Measurements from ENCODE around the gene RNPC3. TPM values are rescaled to one million over a fixed set of nuclear protein-coding genes. Genes with fewer than 3 reads are reported as not detected.
"Not testable (repeated sequence)": the region's sequence is repeated elsewhere in the genome, so short reads cannot be mapped to it uniquely, and the experiment has no call there.

The RNPC3 gene
- total RNA-seq, 1 experiment from 2014 or later: 18.7 TPM

DNA sequence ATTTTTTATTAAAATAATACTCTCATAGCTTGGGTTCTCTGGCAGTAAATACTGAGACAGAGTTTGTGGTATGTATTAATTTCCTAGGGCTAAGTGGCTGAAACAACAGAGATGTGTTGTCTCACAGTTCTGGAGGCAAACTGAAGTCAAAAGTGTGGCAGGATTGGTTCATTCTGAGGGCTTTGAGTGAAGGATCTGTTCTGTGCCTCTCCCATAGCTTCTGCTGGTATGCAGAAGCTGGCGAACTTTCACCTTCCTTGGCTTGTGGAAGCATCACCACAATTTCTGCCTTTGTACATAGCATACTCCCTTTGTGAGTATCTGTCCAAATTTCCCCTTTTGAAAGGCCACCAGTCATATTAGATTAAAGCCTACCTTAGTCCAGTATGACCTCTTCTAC is 21.0 kb downstream of the RNPC3 start:
- intact Hi-C loops (cut with micrococcal nuclease): no loop called here
- Mint-ChIP-seq H3K9me3 (ENCODE audit: unreplicated experiment) (no peaks in the 10 kb centered on the region), H3K36me3 (ENCODE audit: insufficient read depth, unreplicated experiment) (peaks cover 74% of the 10 kb centered on the region), H3K27ac (ENCODE audit: low read depth, unreplicated experiment) (no peak overlapping the region), H3K27me3 (ENCODE audit: insufficient read depth, unreplicated experiment) (no peaks in the 10 kb centered on the region), H3K4me1 (ENCODE audit: insufficient read depth, unreplicated experiment) (peaks cover 6% of the 10 kb centered on the region), H3K4me3 (ENCODE audit: unreplicated experiment) (no peak overlapping the region)
- ChIA-PET CTCF (interaction anchor here (0.6 kb wide), 1 partner anchor 440 kb away, joined by 3 read pairs; no protein-coding TSS in a partner anchor), POLR2A (no interaction called here)
- BruUV-seq (replicated peaks): no TSS peak
- TF ChIP-seq, protein P1, sequence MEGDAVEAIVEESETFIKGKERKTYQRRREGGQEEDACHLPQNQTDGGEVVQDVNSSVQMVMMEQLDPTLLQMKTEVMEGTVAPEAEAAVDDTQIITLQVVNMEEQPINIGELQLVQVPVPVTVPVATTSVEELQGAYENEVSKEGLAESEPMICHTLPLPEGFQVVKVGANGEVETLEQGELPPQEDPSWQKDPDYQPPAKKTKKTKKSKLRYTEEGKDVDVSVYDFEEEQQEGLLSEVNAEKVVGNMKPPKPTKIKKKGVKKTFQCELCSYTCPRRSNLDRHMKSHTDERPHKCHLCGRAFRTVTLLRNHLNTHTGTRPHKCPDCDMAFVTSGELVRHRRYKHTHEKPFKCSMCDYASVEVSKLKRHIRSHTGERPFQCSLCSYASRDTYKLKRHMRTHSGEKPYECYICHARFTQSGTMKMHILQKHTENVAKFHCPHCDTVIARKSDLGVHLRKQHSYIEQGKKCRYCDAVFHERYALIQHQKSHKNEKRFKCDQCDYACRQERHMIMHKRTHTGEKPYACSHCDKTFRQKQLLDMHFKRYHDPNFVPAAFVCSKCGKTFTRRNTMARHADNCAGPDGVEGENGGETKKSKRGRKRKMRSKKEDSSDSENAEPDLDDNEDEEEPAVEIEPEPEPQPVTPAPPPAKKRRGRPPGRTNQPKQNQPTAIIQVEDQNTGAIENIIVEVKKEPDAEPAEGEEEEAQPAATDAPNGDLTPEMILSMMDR (IDR thresholded peaks at IDR 0.05; ENCODE audit: unreplicated experiment): no peak
- no peak for DNase-seq (ENCODE audit: unreplicated experiment)

DNA sequence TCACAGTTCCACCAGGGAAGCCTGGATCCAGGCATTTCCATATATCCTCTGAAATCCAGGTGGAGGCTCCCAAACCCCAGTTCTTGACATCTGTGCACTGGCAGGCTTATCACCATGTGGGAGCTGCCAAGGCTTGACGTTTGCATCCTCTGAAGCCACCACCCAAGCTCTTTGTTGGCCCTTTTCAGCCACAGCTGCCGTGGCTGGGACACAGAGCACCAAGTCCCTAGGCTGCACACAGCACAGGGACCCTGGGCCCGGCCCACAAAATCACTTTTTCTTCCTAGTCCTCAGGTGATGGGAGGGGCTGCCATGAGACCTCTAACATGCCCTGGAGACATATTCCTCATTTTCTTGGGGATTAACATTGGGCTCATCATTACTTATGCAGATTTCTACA is 22.3 kb downstream of the RNPC3 start:
- H3K9me3 Mint-ChIP-seq (ENCODE audit: unreplicated experiment): no peaks in the 10 kb centered on the region
- no peaks in the 10 kb centered on the region for H3K4me1 Mint-ChIP-seq (ENCODE audit: insufficient read depth, unreplicated experiment)
- BruUV-seq (replicated peaks): no TSS peak
- DNase-seq (ENCODE audit: unreplicated experiment): no peak
- CTCF ChIA-PET: no interaction called here
- intact Hi-C loops (cut with micrococcal nuclease): no loop called here
- peaks cover 81% of the 10 kb centered on the region for H3K36me3 Mint-ChIP-seq (ENCODE audit: insufficient read depth, unreplicated experiment)
- no peaks in the 10 kb centered on the region for H3K27me3 Mint-ChIP-seq (ENCODE audit: insufficient read depth, unreplicated experiment)
- TF ChIP-seq, protein P1 (IDR thresholded peaks at IDR 0.05; ENCODE audit: unreplicated experiment): no peak
- H3K27ac Mint-ChIP-seq (ENCODE audit: low read depth, unreplicated experiment): no peak overlapping the region
- H3K4me3 Mint-ChIP-seq (ENCODE audit: unreplicated experiment): no peak overlapping the region
- POLR2A ChIA-PET: no interaction called here

DNA sequence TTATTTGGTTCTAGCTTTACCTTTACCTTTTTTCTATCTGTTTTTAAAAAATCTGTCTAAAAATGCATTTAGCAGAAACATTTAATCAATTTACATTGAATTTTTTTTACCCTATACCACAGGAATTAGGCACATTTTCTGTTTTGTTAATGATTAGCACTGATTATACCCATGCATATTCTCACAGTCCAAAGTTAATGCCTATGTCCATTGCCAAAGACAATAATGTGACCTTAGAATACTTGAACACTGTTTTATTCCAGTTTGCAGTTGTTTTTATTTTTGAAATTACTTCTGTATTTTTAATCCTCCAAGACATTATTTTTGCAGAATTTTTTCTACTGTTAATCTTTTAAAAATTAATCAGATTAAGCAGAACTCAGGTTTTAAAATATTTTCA is 34.9 kb downstream of the RNPC3 start:
- Mint-ChIP-seq H3K27ac (ENCODE audit: low read depth, unreplicated experiment) (no peak overlapping the region), H3K36me3 (ENCODE audit: insufficient read depth, unreplicated experiment) (peaks cover 17% of the 10 kb centered on the region), H3K9me3 (ENCODE audit: unreplicated experiment) (no peaks in the 10 kb centered on the region), H3K4me3 (ENCODE audit: unreplicated experiment) (no peak overlapping the region), H3K27me3 (ENCODE audit: insufficient read depth, unreplicated experiment) (no peaks in the 10 kb centered on the region), H3K4me1 (ENCODE audit: insufficient read depth, unreplicated experiment) (peaks cover 22% of the 10 kb centered on the region)
- ChIA-PET CTCF (no interaction called here), POLR2A (no interaction called here)
- DNase-seq (ENCODE audit: unreplicated experiment): no peak
- no TSS peak for BruUV-seq (replicated peaks)
- intact Hi-C loops (cut with micrococcal nuclease): no loop called here
- TF ChIP-seq, protein P1 (IDR thresholded peaks at IDR 0.05; ENCODE audit: unreplicated experiment): no peak

DNA sequence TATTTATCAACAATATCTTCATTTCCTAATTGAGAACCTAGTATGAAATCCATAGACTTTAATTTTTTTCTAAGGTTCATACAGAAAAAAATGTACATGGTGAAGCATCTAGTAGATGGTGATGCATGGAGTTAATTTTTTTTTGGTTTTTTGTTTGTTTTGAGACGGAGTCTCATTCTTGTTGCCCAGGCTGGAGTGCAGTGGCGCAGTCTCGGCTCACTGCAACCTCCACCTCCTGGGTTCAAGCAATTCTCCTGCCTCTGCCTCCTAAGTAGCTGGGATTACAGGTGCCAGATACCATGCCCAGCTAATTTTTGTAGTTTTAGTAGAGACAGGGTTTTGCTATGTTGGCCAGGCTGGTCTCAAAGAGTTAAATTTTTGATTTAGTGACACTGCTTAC is 35.6 kb downstream of the RNPC3 start:
- H3K9me3 Mint-ChIP-seq (ENCODE audit: unreplicated experiment); H3K36me3 Mint-ChIP-seq (ENCODE audit: insufficient read depth, unreplicated experiment); POLR2A ChIA-PET; H3K27me3 Mint-ChIP-seq (ENCODE audit: insufficient read depth, unreplicated experiment); DNase-seq (ENCODE audit: unreplicated experiment); CTCF ChIA-PET; intact Hi-C loops (cut with micrococcal nuclease); BruUV-seq (replicated peaks); H3K4me3 Mint-ChIP-seq (ENCODE audit: unreplicated experiment): not testable (repeated sequence)
- peak overlapping the region; percentile 94 for H3K27ac Mint-ChIP-seq (ENCODE audit: low read depth, unreplicated experiment)
- peaks cover 16% of the 10 kb centered on the region for H3K4me1 Mint-ChIP-seq (ENCODE audit: insufficient read depth, unreplicated experiment)
